Myocyte (in vitro differentiated cells): Measurements from ENCODE around the gene C1orf141. TPM values are rescaled to one million over a fixed set of nuclear protein-coding genes. Genes with fewer than 3 reads are reported as not detected.
"Not testable (repeated sequence)": the region's sequence is repeated elsewhere in the genome, so short reads cannot be mapped to it uniquely, and the experiment has no call there.

Experiments
- DNase-seq: peaks from one replicate; pipeline ENCODE4 v3.0.0-alpha.2; 2012; ENCODE audit warnings: low read depth
- total RNA-seq: library from RNA; depleted of rRNA; stranded (reverse); fragments of >200 nt; gene quantifications from 2 replicates; pipeline ENCODE4 v1.2.3, GENCODE V29; 2014

C1orf141 gene
- total RNA-seq, 1 donor from 2014 or later, result not detected

GRCh38 chr1:67143966-67144365 lies 9.2 kb upstream of the C1orf141 start:
- no peak for DNase-seq

GRCh38 chr1:67142931-67143330 lies 8.2 kb upstream of the C1orf141 start:
- DNase-seq, result no peak

DNA sequence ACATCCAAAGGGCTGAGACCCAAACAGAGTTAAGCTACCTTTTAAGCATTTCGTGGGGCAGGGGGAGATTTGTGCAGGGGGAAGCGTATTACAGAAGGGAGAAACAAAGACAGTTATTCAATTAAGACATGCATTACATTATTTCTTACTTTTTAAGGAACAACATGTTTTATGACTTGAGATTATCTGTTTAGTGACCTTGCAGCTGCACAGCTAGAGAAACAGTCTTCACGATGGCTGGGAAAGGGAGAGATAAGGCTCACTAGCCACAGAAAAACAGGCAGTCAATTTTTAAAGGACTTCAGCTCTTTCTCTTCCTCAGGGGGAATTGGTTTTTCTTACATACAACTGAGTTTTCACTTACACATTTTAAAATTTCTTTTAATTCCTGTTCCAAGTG lies 7.1 kb upstream of the C1orf141 start:
- DNase-seq, result not testable (repeated sequence)

- no peak for DNase-seq
Observed at GRCh38 chr1:67140460-67140859, 5.7 kb upstream of the C1orf141 start.

DNA sequence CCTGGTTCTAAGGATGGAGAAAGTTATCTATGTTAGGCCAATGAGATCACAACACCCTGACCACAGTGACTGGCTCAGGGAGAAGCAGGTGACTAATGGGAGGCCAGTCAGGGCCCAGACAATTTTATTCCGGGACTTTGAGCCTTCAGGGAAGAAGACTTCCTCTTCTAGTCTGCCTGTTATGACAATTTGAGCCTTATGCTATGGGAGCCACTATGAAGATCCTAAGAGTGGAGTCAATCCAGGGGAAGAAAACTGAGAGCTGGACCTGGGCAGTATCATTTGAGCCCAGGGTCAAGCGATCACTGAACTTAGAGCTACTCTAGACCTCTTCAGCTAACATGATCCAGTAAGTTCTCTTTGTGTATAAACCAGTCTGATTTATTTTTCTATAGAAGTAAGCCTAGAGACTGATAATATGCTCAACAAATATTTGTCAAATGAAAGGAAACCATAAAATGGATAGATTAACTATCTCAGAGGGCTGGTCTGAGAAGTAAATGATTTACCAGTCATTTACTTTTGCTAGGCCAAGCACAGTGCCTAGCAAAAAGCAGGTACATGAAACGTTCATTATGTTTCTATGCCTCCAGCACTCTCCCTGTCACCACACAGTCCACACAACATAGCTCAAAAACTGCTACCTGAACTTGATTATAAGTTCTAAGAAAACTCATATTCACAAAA lies 4.2 kb upstream of the C1orf141 start:
- no peak for DNase-seq

- no peak for DNase-seq
Observed at GRCh38 chr1:67137307-67137753, 2.6 kb upstream of the C1orf141 start.

DNA sequence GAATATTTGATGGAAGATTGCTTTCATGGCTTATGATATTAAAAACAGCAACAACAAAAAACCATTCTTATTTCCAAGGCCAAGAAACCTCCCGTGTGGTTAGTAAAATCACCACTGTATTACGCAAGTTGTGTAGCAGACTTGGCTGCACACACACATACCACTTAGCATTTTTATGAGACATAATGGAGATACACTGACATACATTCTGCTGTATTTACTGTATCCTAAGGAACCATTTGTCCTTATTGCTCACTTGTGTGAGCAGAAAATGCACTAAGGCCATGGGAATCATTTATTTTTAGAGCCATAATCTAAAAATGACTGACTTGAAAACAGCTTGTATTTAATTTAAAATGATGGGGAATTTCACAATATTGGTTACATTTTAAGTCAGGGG lies 584 bp upstream of the C1orf141 start:
- DNase-seq, result no peak

GRCh38 chr1:67133177-67133576 lies 1.6 kb downstream of the C1orf141 start:
- no peak for DNase-seq

GRCh38 chr1:67130673-67131072 lies 4.1 kb downstream of the C1orf141 start:
- no peak for DNase-seq

DNA sequence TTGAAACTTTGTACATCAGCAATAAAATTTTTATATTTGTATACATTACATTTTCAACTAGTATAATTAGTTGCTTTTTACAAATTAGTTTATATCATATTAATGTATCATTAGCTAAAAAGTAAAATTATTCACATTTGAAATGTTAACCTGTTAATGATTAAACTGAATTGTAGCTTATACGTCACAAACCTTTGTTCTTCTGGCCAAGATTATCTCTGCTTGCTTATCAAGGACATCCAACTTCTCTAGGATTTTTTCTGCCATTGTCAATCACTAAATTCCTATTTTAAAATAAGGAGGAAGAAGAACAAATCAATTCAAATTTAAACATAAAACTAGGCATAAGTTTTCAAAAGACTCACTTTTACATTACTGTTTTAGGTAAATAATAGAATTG lies 7.8 kb downstream of the C1orf141 start:
- DNase-seq, result no peak

DNA sequence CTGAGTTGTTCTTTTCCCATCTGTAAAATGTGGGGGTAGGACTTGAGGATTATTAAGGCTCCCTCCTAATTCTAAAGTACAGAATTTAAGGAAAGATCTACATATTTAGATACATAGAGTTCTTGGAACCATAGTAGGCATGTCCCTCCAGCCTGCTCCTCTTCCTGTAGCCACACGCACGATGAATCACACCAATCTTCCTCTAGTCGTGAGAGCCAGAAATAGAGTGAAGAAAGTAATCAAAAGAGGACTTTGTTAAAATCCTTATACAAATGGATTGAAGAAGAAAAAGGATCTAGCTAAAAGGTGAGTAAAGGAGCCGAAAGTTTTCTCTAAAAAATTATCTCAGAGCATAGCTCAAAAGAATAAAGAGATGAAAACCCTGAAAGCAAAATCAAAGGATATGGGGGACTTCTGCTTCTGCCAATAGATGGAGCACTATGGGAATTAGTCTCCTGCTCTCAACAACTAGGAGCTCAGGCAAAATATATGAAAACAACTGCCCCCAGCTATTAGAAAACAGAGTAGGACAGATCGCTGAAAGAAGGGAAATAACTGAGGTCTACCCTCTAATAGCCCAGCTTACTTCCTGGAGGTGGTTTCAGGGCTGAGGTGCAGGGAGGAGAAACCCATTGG lies 8.5 kb downstream of the C1orf141 start:
- no peak for DNase-seq

DNA sequence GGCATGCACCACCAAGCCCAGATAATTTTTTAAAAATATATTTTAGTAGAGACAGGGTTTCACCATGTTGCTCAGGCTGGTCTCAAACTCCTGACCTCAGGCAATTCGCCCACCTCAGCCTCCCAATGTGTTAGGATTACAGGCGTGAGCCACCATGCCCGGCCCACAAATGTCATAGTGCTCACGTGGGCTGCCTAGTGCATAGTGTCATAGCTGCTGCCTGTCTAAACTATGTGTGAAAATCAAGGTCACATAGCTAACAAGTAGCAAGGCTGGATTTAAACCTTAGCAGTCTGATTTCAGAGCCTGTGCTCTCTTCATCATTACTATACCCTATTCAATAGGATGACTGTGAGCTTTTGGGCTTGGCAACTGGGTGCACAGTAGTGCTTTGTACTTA lies 10.3 kb downstream of the C1orf141 start:
- DNase-seq, result no peak

DNA sequence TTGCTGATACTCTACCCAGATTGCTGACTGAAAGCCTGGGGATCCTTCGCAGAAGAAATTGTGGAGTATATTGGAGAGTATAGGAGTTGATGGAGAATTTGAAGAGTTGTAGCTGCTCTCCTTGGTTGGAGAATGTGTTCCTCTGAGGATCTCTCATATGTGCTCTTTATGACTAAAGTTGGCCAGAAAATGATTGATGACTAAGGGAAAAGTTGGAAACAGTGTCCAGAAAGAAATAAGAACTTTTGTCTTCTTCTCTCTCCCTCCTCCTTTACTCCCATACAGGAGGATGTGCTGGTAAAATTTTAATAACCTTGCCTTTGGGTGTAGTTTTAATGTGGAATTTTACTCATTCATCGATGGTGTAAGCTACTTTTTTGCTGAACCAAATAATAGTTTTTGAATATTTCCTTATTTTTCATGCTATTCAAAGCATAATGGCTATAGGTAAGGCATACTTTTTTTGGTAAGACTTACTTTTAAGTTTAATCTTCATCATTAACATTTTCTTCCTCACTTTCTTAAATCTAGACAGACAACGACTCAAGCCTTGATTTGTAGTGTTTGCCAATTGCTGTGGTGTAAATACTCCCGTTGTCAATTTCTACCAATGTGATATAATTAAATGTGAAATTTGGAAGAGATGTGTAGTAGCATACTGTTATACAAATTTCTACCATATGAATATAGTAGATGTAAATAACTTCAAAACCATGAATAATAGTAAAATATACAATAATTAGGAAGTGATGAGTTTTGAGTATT lies 13.7 kb downstream of the C1orf141 start:
- DNase-seq, result no peak

- DNase-seq, result no peak
Observed at GRCh38 chr1:67118646-67119045, 16.1 kb downstream of the C1orf141 start.

DNA sequence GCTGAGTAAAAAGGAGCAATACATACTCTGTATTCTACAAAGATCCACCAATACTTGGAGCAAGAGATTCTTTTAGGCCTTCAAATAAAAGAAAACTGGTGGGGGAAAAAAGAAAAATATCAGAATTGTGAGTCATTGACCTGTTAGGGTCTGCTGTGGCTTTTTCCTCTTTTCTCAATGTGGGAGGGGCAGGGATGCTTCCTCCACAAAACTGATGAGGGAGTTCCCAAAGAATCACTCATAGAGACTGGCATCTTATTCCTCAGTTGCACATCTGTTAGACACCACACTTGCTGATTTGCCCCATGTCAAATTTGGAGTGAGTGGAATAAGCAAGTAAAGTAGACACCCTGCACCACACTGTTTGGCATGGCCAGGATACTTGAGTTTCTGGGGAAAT lies 16.6 kb downstream of the C1orf141 start:
- DNase-seq, result no peak

GRCh38 chr1:67114162-67114561 lies 20.6 kb downstream of the C1orf141 start:
- no peak for DNase-seq

GRCh38 chr1:67110352-67110751 lies 24.4 kb downstream of the C1orf141 start:
- no peak for DNase-seq

GRCh38 chr1:67105508-67105907 lies 29.3 kb downstream of the C1orf141 start:
- no peak for DNase-seq

DNA sequence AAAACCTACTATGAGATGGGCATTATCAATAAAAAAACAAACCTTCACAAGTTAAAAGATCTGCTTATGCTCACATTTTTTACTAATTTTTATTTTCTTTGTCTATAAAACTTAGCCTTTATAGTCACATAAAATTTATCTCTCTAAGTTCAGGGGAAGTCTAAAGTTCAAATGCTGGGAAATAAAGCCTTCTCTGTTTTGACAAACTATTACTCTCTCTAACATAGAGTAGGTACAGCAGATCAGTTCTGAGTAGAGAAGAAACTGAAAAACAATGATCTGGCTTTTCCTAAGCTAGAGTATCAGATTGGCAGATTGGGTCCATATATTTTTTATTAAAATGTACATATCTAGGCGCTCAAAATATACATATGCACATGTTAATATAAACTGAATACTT lies 31.2 kb downstream of the C1orf141 start:
- no peak for DNase-seq

- DNase-seq, result no peak
Observed at GRCh38 chr1:67100833-67101232, 33.9 kb downstream of the C1orf141 start.

- peak; percentile 36 for DNase-seq
Observed at GRCh38 chr1:67097305-67097704, 37.5 kb downstream of the C1orf141 start.

DNA sequence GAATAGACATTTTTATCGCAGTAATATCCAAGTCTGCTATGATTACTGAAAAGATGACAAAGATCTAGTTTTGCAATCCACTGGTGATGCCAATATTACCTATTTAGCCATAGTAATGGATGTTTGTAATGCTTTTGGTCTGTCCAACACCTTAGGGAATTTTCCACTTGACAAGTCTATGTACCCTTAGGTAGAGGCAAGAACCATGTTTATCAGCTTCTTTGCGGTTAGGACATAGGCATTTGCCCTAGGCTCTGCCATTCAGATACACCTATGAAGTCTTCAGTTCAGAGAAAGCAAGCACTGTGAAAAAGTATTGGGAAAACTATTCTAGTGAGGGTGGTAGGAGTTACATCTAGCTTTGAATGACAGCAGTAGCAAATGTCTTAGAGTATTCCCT lies 40.6 kb downstream of the C1orf141 start:
- DNase-seq, result no peak
